Measurements from ENCODE around the gene HK1.
"Not testable (repeated sequence)": the region's sequence is repeated elsewhere in the genome, so short reads cannot be mapped to it uniquely, and the experiment has no call there.

Gene HK1

GRCh38 chr10:69276503-69276902 is 1.8 kb upstream of the HK1 start:
- H3K9ac ChIP-seq (ENCODE audit: low read length): no peak overlapping the region
- H3K36me3 ChIP-seq (ENCODE audit: insufficient read depth, low read length): no peaks in the 10 kb centered on the region
- no peaks in the 10 kb centered on the region for H3K9me2 ChIP-seq (ENCODE audit: low read depth, low read length)
- H3F3A ChIP-seq (ENCODE audit: insufficient read depth, low read length): no peaks in the 10 kb centered on the region
- no peak overlapping the region for H3K27ac ChIP-seq (ENCODE audit: low read depth, low read length, poor library complexity, severe bottlenecking)
- no peaks in the 10 kb centered on the region for H3K79me2 ChIP-seq (ENCODE audit: insufficient read depth, low read length)
- TF ChIP-seq, protein P1, sequence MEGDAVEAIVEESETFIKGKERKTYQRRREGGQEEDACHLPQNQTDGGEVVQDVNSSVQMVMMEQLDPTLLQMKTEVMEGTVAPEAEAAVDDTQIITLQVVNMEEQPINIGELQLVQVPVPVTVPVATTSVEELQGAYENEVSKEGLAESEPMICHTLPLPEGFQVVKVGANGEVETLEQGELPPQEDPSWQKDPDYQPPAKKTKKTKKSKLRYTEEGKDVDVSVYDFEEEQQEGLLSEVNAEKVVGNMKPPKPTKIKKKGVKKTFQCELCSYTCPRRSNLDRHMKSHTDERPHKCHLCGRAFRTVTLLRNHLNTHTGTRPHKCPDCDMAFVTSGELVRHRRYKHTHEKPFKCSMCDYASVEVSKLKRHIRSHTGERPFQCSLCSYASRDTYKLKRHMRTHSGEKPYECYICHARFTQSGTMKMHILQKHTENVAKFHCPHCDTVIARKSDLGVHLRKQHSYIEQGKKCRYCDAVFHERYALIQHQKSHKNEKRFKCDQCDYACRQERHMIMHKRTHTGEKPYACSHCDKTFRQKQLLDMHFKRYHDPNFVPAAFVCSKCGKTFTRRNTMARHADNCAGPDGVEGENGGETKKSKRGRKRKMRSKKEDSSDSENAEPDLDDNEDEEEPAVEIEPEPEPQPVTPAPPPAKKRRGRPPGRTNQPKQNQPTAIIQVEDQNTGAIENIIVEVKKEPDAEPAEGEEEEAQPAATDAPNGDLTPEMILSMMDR (IDR thresholded peaks at IDR 0.05; ENCODE audit: low read length): no peak
- TF ChIP-seq EZH2 (IDR thresholded peaks at IDR 0.05; ENCODE audit: borderline replicate concordance, low read length): no peak
- no peak overlapping the region for H2AFZ ChIP-seq (ENCODE audit: low read length)
- H3K27me3 ChIP-seq (ENCODE audit: insufficient read depth, low read length): no peaks in the 10 kb centered on the region; the same call in 1 of the 2 replicates
- no peaks in the 10 kb centered on the region for H3K9me3 ChIP-seq (ENCODE audit: low read length)
- no peak overlapping the region for H3K4me3 ChIP-seq (ENCODE audit: low read depth, low read length, poor library complexity, severe bottlenecking)
- H3K4me1 ChIP-seq (ENCODE audit: insufficient read depth, low read length, severe bottlenecking): peaks cover 17% of the 10 kb centered on the region
- no peak overlapping the region for H3K4me2 ChIP-seq (ENCODE audit: low read length)
- no peaks in the 10 kb centered on the region for H4K20me1 ChIP-seq (ENCODE audit: insufficient read depth, low read length)

- Histone ChIP-seq H3K9ac (ENCODE audit: low read length) (no peak overlapping the region), H3K27me3 (ENCODE audit: insufficient read depth, low read length) (no peaks in the 10 kb centered on the region; the same call in 1 of the 2 replicates), H3K27ac (ENCODE audit: low read depth, low read length, poor library complexity, severe bottlenecking) (no peak overlapping the region), H3K4me2 (ENCODE audit: low read length) (peak overlapping the region; percentile 26; the same call in 1 of the 2 replicates), H3K9me2 (ENCODE audit: low read depth, low read length) (no peaks in the 10 kb centered on the region), H3K9me3 (ENCODE audit: low read length) (no peaks in the 10 kb centered on the region), H3K4me3 (ENCODE audit: low read depth, low read length, poor library complexity, severe bottlenecking) (no peak overlapping the region), H2AFZ (ENCODE audit: low read length) (no peak overlapping the region), H4K20me1 (ENCODE audit: insufficient read depth, low read length) (no peaks in the 10 kb centered on the region), H3K4me1 (ENCODE audit: insufficient read depth, low read length, severe bottlenecking) (peaks cover 17% of the 10 kb centered on the region), H3K36me3 (ENCODE audit: insufficient read depth, low read length) (no peaks in the 10 kb centered on the region), H3F3A (ENCODE audit: insufficient read depth, low read length) (no peaks in the 10 kb centered on the region), H3K79me2 (ENCODE audit: insufficient read depth, low read length) (no peaks in the 10 kb centered on the region)
- TF ChIP-seq, protein P1 (IDR thresholded peaks at IDR 0.05; ENCODE audit: low read length): no peak
- TF ChIP-seq EZH2 (IDR thresholded peaks at IDR 0.05; ENCODE audit: borderline replicate concordance, low read length): no peak
Measured at GRCh38 chr10:69279110-69279509, 814 bp downstream of the HK1 start.

GRCh38 chr10:69281507-69282413 is 3.5 kb downstream of the HK1 start:
- no peaks in the 10 kb centered on the region for H3F3A ChIP-seq (ENCODE audit: insufficient read depth, low read length)
- H3K4me1 ChIP-seq (ENCODE audit: insufficient read depth, low read length, severe bottlenecking): peaks cover 17% of the 10 kb centered on the region
- H2AFZ ChIP-seq (ENCODE audit: low read length): no peak overlapping the region
- no peak for TF ChIP-seq EZH2 (IDR thresholded peaks at IDR 0.05; ENCODE audit: borderline replicate concordance, low read length)
- TF ChIP-seq, protein P1 (IDR thresholded peaks at IDR 0.05; ENCODE audit: low read length): no peak
- H4K20me1 ChIP-seq (ENCODE audit: insufficient read depth, low read length): no peaks in the 10 kb centered on the region
- H3K9ac ChIP-seq (ENCODE audit: low read length): no peak overlapping the region
- H3K36me3 ChIP-seq (ENCODE audit: insufficient read depth, low read length): no peaks in the 10 kb centered on the region
- no peak overlapping the region for H3K27ac ChIP-seq (ENCODE audit: low read depth, low read length, poor library complexity, severe bottlenecking)
- H3K9me2 ChIP-seq (ENCODE audit: low read depth, low read length): no peaks in the 10 kb centered on the region
- no peak overlapping the region for H3K4me3 ChIP-seq (ENCODE audit: low read depth, low read length, poor library complexity, severe bottlenecking)
- no peaks in the 10 kb centered on the region; the same call in 1 of the 2 replicates for H3K27me3 ChIP-seq (ENCODE audit: insufficient read depth, low read length)
- H3K9me3 ChIP-seq (ENCODE audit: low read length): no peaks in the 10 kb centered on the region
- no peaks in the 10 kb centered on the region for H3K79me2 ChIP-seq (ENCODE audit: insufficient read depth, low read length)
- no peak overlapping the region for H3K4me2 ChIP-seq (ENCODE audit: low read length)

- not testable (repeated sequence) for H3K27ac ChIP-seq (ENCODE audit: low read depth, low read length, poor library complexity, severe bottlenecking); H2AFZ ChIP-seq (ENCODE audit: low read length); H3F3A ChIP-seq (ENCODE audit: insufficient read depth, low read length); H3K4me3 ChIP-seq (ENCODE audit: low read depth, low read length, poor library complexity, severe bottlenecking); H3K9me3 ChIP-seq (ENCODE audit: low read length); H3K4me2 ChIP-seq (ENCODE audit: low read length); H3K27me3 ChIP-seq (ENCODE audit: insufficient read depth, low read length); H3K36me3 ChIP-seq (ENCODE audit: insufficient read depth, low read length); H3K4me1 ChIP-seq (ENCODE audit: insufficient read depth, low read length, severe bottlenecking); H3K79me2 ChIP-seq (ENCODE audit: insufficient read depth, low read length); H3K9ac ChIP-seq (ENCODE audit: low read length); H4K20me1 ChIP-seq (ENCODE audit: insufficient read depth, low read length); H3K9me2 ChIP-seq (ENCODE audit: low read depth, low read length)
Measured at GRCh38 chr10:69284402-69284801, 6.1 kb downstream of the HK1 start.
